HG03439 (cell line): Measurements from ENCODE around the gene PLA2G2F.

Experiments used
- ATAC-seq: cut with Tn5 transposase; IDR thresholded peaks from one replicate; pipeline ENCODE4 v1.9.1; 2021; ENCODE audit warnings: mild to moderate bottlenecking, moderate library complexity; ENCODE audit not compliant: unreplicated experiment

The PLA2G2F gene

DNA sequence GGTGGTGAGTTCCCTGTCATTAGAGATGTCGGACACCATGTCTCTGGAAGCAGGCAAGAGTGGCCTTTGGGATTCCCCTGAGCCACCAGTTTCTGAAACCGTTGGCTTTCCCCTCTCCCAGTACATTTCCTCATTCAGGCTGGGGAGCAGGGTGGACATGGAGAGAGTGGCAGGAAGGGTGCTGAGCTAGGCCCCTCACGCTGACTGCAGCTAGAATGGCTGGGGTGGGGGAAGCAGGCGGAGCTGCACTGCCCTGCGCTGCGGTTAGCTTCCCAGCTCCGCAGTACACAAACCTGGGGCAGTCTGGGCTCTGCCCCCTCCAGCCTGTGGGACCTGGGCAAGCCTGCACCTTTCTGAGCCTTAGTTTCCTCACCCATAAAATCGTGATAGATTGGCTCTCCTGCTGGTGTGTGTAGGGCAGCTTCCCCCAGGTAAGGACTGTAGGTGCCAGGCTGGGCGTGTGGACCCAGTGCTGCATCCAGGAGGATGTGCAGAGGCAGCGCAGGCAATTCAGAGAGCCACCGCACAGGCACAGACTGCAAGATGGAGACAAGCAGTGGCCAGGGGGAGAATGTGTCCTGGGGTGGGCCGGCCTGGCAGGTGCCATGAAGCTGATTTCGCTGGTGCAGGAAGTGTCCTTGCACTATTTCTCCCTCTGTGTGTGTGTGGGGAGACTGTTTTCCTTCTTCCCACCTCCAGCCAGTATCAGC is 3.0 kb downstream of the PLA2G2F start:
- no peak for ATAC-seq

DNA sequence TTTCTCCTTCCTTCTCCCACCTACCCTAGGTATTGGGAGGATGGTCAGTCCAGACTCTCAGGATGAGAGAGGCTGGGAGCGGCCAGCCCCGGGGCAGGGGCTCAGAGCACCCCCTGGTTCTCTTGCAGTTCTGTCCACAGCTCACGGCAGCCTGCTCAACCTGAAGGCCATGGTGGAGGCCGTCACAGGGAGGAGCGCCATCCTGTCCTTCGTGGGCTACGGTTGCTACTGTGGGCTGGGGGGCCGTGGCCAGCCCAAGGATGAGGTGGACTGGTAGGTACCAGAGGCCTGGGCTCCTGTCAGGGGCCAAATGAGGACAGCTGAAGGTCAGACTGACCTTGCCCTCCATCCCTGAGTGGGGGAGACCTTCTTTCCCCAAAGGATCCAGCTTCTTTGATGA is 4.2 kb downstream of the PLA2G2F start:
- ATAC-seq, result no peak

- no peak for ATAC-seq
Measured at GRCh38 chr1:20143734-20144565, 4.8 kb downstream of the PLA2G2F start.

GRCh38 chr1:20147846-20148570 is 8.9 kb downstream of the PLA2G2F start:
- ATAC-seq, result no peak

DNA sequence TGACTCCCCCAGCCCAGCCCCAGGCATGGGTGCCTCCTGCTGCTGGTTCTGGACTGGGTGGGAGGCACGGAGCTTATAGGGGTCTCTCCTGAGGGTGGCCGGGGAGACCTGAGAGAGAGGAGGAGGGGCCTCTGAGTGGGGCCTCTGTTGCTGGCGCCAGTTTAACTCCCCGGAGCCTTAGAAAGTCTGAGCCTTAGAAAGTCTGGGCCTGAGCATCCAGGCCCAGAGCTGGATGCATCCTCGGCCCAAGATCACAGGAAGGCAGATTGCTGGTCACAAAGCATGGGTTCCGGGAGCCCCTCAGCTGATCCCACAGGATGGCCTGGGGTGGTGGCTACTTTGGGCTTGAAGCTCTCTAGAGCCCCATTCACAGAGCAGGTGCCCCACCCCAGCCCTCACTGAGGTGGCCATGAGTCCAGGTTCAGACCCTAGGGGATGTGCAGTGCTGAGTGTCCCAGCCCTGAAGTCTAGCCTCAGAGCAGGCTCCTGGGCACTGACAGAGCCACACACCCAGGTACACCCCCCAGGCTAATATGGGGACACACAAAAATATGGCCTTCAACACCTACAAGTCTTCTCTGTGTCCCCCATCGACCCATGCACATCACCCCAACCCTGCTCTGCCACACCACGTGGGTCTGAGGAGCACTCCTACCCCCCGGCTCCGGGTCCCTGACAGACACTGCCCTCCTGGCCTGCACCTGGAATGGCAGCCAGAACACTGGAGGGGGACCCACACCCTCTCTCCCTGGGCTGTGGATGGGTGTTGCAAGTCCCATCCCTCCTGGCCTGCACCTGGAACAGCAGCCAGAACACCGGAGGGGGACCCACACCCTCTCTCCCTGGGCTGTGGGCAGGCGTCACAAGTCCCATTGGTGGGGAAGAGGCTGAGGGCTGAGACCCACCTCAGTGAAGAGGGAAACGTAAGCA is 9.7 kb downstream of the PLA2G2F start:
- ATAC-seq, result no peak

GRCh38 chr1:20149601-20150325 is 10.6 kb downstream of the PLA2G2F start:
- ATAC-seq, result no peak

DNA sequence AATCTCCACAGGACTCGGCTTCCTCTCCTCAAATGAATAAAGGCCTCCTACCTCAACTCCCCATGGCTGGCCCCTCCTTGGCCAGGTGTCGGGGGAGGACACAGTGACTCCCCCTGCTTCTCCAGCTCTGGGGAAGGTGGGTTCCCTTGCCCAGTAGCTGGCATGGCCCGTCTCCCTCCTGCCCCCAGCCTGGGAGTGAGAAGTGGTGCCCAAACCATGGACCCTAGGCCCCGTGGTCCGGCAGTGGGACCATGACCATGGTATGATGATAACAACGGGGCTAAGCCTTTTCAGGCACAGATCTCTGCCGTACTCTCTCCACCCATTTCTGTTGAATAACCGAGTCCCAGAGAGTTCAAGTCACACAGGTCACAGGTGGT is 11.2 kb downstream of the PLA2G2F start:
- ATAC-seq, result no peak

DNA sequence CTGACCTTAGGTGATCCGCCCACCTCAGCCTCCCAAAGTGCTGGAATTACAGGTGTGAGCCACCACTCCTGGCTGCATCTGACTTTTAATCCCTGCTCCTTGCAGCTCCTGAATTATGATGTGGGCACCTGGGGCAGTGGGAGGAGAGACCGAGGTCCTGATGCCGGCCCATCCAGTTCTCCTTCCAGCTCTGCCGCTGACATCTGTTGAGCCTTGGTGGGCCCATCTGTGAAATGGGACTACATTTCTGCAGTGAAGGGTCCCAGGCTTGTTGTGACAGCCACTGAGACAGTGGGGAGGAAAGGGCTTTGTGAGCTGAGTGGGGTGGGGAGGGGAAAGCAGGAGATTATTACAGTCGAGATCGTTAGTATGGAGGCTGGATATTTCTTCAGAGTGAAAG is 11.8 kb downstream of the PLA2G2F start:
- ATAC-seq, result no peak

GRCh38 chr1:20151906-20152598 is 12.9 kb downstream of the PLA2G2F start:
- ATAC-seq, result no peak

GRCh38 chr1:20152599-20152930 is 13.4 kb downstream of the PLA2G2F start:
- no peak for ATAC-seq

- no peak for ATAC-seq
Measured at GRCh38 chr1:20153000-20153418, 13.9 kb downstream of the PLA2G2F start.

DNA sequence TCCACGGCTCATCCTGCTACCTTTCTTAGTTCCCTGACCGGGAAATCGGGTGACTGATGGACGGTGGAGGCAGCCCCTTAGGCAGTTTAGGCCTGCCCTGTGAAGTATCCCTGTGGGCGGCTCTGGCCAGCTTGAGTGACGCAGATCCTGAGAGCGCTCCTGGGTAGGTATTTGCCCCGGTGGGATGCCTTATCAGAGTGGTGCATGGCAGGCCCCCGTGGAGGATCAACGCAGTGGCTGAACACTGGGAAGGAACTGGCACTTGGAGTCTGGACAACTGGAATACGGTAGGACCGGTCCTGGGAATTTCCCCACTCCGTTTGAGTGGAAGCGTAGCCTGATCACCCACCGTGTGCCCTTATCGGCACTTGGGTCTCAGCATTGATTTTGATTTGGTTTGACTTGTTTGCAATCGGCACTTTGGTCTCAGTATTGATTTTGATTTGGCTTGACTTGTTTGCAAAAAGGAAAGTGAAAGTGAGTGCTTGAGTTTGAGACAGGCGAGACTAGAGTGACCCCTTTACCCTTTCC is 15.2 kb downstream of the PLA2G2F start:
- ATAC-seq, result no peak

DNA sequence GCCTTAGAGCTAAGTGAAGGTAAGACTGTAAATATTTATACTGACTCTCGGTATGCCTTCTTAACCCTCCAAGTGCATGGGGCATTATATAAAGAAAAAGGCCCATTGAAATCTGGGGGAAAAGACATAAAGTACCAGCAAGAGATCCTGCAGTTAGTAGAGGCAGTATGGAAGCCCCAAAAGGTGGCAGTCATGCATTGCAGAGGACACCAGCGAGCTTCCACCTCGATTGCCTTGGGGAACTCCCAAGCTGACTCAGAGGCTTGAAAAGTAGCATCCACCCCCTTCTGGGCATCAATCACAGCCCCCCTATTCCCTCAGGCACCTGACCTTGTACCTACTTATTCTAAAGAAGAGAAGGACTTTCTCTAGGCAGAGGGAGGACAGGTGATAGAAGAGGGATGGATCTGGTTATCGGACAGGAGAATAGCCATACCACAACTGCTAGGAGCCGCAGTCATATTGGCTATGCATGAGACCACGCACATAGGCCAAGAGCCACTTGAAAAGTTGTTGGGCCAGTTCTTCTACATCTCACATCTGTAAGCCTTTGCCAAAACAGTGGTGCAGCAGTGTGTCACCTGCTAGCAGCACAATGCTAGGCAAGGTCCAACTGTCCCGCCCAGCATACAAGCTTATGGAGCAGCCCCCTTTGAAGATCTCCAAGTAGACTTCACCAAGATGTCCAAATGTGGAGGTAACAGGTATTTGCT is 19.4 kb downstream of the PLA2G2F start:
- ATAC-seq, result no peak

GRCh38 chr1:20160034-20160433 is 20.9 kb downstream of the PLA2G2F start:
- no peak for ATAC-seq

DNA sequence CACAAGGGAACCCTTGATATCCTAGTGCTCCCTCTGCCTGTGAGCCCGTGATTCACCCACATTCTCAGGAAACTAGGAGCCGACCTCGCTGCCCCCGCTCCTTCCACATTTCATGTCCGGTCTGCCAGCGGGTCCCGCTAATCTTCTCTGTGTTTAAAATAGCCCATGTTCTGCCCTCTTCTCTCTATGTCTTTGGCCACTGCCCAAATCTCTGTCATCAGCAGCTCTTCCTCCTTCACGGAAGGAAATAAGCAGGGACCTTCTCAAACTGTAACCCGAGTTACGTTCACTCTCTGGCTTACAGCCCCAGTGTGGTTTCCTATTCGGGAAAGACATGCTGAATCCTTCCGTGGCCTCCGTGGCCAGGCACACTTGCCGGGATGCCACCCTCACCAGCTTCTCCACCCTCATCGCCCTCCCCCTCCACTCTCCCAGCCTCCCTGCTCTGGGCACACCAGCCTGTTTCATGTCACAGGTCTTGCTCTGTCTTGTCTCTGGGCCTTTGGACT is 25.6 kb downstream of the PLA2G2F start:
- no peak for ATAC-seq

- ATAC-seq, result no peak
Measured at GRCh38 chr1:20165522-20165951, 26.4 kb downstream of the PLA2G2F start.

DNA sequence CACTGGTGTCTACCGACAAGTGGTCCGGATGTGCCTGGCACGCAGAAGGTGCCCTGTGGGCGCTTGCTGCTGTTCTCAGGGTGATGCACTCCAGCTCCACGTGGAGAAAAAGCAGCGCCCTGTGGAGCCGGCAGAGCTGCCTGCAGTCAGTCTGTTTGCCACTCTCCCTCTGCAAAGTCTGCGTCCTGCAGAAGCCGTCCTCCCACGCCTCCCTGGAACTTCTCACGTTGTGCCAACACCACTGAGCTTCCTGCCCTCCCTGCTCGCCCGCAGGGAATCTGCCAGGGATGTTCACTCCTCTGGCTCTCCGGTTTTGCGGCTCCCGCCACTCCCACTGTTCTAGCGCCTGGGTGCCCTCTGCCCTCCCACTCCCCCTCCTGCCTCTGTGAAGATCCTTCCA is 26.9 kb downstream of the PLA2G2F start:
- no peak for ATAC-seq

DNA sequence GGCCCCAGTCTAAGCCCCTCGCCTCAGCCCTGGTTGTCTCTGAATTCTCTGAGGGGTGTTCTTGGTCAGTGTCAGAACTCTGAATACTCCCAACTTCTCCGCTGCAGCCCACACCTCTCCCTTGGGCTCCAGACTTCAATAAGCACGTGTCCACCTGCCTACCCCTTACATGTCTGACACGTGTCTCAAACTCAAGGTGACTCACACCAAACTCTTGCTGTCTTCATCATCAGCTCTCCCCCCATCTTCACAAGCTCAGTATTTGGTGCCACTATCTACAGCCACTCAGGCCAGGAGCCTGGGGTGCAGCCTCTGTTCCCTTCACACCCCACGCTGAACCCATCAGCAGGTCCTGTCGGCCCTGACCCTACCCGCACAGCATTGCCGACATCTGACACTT is 28.0 kb downstream of the PLA2G2F start:
- ATAC-seq, result no peak
